HG03521 (cell line): ENCODE data around the gene MAPK1.
"Not testable (repeated sequence)": the region's sequence is repeated elsewhere in the genome, so short reads cannot be mapped to it uniquely, and the experiment has no call there.

ENCODE experiments used
- ATAC-seq: cut with Tn5 transposase; IDR thresholded peaks from one replicate; pipeline ENCODE4 v1.9.1; 2021; ENCODE audit warnings: mild to moderate bottlenecking, moderate library complexity; ENCODE audit not compliant: unreplicated experiment

Gene MAPK1

DNA sequence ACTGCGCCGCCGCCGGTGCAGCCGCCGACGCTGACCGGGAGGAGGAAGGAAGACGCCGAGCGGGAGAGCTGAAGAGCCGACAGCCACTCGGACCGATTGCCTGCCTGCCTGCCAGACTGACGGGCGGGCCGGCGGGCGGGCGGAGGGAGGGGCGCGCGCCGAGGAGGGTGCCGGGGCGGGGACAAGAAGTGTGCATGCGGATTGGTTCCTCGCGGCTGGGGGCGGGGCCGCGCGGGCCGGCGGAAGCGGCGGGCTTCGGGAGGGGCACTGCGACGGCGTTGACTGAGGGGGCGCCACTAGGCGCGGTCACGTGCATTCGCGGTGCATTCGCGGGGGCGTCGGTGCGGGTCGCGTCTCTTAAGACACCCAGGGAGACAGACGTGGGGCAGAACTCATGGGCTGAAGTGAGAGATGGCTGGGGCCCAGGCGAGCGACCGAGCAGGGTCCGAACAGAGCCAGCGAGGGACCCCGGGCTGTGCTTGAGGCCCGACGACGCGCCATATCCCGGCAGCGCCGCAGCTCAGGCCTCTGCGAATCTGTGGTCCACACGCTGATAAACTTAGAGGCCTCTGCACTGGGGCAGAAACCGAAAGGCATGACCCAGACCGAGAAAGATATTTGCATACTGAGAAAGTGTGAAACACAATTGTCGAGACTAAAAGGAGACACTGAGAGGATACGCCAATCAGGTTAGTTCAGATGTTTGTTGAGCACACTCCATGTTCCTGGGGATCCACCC lies at the start of gene MAPK1:
Gene MAPK1, minus strand, starts transcription at position 118 of the 739 bp plus-strand sequence. CDS start 205 bp downstream, outside the sequence.
- peak; percentile 74 for ATAC-seq

DNA sequence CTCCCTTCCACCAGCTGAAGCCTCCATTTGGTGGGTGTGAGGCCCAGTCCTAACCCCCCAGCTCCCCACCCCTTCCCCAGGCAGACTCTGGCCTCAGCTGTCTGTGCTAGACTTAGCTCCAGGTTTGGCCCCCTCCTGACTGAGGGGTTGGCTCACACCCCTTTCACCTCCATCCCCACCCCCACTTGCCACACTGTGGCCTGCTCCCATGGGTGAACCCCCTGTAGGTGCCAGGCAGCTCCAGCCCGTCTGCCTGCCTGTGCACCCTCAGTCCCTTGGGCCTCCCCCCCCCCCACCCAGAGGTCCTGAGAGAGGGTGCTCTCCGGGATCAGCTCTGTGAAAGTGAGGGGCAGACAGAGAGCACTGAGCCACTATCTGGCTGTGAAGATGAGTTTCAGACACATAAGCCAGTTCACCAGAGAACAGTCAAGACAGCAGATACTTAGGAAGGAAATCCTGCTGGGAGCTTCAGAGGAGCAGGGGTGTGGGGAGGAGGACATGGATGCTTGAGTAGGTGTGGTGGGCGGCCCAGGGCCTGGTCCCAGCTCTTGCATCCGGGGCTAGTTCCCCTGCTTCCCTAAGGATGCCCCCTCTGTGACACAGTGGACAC lies 49.0 kb upstream of the MAPK1 start:
- no peak for ATAC-seq

DNA sequence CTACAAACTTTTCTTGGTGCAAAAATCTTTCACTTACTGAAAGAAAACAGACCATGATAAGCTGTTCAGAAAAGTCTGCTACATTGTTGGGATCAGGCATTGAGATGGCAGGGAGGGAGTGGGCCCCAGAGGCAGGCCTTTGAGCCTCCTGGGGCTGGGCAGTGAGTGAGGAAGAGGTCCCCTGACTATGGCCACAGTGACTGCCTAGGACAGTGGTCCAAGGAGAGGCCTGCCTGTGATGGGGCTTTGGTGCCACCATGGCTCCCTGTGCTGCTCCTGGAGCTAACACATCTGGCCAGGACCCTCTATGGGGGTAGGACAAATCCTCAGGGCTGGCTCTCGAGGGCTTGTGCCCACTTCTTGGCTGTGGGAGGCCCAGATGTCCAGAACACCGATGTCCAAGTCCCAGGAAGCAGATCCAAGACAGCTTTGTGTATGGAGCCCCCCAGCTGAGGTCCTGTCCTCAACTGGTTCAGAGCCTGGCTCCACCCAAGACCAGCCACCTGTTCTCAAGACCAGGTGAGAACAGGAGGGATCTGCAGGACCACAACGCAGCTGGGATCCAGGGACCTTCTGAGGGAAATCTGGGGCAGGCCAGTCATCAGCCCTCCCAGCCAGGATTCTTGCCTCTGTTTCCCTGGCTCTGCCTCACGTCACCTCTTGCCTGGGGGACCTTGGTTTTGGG lies 48.3 kb upstream of the MAPK1 start:
- no peak for ATAC-seq

DNA sequence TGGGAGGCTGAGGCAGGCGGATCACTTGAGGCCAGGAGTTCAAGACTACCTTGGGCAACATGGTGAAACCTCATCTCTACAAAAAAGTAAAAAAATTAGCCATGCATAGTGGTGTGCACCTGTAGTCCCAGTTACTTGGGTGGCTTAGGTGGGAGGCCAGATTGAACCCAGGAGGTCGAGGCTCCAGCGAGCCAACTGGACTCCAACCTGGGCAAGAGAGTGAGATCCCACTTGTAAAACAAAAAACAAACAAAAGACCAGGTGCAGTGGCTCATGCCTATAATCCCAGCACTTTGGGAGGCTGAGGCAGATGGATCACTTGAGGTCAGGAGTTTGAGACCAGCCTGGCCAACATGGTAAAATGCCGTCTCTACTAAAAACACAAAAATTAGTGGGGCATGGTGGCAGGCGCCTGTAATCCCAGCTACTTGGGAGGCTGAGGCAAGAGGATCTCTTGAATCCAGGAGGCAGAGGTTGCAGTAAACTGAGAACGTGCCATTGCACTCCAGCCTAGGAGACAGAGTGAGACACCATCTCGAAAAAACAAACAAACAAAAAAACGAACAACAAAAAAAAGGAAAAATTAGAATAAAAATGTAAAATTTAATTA lies 46.7 kb upstream of the MAPK1 start:
- not testable (repeated sequence) for ATAC-seq

DNA sequence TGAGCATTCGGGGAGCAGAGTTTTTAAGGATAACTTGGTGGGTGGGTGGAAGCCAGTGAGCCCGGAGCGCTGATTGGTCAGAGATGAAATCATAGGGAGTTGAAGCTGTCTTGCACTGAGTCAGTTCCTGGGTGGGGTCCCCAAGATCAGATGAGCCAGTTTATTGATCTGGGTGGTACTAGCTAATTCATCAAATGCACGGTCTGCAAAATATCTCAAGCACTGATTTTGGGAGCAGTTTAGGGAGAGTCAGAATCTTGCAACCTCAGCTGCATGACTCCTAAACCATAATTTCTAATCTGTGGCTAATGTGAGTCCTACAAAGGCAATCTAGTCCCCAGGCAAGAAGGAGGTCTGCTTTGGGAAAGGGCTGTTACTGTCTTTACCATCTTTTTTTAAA lies 42.9 kb upstream of the MAPK1 start:
- ATAC-seq, result not testable (repeated sequence)

DNA sequence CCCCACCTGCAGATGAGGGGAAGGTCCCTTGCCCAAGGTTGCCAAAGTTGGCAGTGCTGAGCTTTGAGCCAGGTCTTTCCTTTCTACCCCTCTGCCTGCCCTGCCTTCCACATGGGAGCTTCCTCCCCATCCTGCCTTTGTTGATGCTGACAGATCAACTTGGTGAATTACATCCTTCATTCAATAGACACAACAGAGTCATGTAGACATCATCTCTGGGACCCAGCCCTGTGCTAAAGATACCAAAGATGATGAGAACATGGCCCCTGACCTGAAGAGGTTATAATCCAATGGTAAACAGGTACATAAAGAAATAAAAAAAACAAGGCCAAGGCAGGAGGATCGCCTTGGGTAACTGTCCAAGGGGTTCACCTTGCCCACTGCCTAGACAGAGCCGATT lies 42.4 kb upstream of the MAPK1 start:
- ATAC-seq, result no peak

DNA sequence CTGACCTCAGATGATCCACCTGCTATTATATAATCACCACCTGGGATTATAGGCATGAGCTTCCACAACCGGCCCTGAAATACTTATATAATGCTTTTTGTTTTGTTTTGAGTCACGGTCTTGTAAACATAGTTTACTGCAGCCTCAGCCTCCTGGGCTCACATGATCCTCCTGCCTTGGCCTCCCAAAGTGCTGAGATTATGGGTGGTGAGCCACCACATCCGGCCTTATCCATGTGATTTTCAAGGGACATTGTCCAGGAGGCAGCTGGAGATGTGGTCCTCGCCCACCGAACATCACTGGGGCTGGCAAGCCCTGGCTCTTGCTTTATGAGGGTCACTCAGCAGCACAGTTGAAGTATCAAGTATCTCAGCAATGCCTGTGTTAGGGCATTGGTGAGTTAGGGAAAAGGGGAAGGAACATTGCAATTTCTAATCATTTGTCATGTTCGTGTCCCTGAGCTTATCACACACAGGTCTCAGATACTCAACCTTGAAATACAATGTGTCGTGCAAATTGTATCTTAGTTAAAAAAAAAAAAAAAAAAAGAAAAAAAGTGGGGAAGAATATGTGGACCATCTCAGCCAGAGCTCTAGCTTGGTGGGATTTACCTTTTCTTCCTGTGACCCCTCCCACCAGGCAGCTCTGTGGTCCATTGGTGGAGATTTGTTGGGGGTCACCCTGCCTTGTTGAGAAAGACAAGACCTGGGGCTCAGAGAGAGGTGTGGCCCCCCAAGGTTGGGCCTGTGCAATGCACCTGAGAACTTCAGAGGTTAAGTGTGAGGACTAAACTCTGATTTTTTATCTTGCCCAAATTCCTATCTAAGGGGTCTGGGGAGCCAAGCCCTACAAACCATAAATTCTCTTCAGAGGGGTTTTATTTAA lies 40.4 kb upstream of the MAPK1 start:
- ATAC-seq, result no peak

DNA sequence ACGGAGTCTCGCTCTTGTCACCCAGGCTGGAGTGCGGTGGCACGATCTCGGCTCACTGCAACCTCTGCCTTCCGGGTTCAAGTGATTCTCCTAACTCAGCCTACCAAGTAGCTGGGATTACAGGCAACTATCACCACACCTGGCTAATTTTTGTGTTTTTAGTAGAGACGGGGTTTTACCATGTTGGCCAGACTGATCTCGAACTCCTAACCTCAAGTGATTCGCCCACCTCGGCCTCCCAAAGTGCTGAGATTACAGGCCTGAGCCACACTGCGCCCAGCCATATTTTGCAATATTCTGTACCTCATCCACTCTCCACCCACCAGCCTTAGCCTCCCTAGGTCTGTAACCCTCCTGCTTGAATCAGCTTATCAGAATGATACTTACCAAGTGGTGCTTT lies 37.8 kb upstream of the MAPK1 start:
- not testable (repeated sequence) for ATAC-seq

DNA sequence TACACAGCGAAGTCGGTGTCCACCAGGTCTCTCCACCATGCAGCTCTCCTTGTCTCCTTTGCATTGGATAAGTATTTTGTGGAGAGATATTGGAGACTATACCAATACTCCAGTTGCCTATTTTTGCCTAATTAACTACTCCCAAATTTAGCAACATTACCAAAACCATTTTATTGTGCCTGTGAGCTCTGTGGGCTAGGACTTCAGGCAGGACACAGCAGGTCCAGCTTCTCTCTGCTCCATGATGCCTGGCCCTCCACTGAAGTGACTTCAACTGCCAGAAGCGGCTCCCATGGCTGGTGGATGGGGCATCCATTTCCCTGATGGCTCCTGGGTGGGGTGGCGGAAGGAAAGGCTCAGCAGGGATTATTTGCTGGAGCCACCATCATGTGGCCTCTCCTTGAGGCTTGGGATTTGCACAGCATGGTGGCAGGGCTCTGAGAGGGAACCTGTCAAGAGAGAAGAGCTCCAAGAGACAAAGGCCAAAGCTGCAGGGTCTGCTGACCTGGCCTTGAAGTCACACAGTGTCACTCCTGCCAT lies 36.9 kb upstream of the MAPK1 start:
- no peak for ATAC-seq

DNA sequence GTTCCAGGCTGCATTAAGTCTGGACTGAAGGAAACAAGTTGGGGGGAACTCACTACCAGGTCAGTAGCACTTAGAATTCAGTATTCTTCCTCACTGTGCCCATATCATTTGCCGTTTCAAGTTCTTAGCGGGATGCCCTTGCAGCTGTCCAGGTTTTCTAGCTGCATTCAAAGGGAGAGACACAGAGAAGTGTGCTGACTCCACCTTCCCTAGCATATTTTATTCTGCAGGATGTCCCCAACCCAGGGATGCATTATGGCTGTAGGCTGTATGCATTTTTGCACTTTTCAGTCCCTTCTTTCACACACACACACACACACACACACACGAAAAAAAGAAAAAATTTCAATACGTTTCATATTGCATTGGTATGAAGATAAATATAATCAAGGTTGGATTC lies 35.8 kb upstream of the MAPK1 start:
- ATAC-seq, result no peak

DNA sequence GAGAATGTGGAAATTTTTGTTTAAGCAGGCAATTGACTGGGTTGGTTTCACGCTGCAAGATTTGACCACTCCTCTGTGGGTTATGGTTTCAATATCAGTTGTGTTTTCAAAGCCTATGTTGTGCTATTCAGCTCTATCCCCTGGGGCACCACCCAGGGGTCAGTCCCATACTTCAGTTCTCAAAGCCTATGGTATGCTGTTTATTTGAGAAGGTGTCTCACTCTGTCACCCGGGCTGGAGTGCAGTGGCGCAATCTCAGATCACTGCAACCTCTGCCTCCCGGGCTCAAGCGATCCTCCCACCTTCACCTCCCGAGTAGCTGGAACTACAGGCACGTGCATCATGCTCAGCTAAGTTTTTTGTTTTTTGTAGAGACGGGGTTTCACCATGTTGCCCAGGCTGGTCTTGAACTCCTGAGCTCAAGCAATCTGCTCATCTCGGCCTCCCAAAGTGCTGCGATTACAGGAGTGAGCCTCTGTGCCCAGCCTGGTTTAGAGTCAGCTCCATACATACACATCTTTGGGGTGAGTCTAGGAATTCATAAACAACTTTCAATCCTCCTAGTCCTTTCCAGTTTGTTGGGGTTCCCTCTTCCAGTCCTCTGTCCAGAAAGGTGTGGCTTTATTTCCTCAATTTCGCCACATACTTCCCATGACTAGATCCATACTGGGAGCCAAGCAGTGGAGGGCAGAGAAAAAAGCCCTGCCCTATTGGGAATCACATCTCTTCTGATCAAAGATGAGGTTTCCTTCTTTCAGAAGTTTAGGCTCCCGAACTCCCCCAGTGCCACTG lies 35.0 kb upstream of the MAPK1 start:
- no peak for ATAC-seq

DNA sequence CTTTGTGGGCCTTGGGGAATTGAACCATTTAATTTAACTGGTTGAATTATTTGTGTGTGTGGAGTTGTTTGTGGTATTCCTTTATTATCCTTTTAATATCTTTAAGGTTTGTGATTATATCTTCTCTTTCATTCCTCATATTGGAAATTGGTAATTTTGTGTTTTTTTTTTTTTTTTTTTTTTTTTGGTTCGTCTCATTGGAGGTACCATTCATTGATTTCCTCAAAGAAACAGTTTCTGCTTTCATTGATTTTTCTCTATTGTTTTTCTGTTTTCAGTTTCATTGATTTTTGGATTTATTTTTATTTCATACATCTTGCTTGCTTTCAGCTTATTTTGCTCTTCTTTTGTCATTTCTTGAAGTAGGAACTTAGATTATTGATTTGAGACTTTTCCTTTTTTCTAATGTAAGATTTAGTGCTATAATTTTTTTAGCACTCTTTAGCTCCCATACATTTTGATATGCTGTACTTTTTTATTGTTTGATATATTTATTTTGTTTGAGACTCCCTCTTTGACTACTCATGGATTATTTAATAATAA lies 31.0 kb upstream of the MAPK1 start:
- no peak for ATAC-seq

DNA sequence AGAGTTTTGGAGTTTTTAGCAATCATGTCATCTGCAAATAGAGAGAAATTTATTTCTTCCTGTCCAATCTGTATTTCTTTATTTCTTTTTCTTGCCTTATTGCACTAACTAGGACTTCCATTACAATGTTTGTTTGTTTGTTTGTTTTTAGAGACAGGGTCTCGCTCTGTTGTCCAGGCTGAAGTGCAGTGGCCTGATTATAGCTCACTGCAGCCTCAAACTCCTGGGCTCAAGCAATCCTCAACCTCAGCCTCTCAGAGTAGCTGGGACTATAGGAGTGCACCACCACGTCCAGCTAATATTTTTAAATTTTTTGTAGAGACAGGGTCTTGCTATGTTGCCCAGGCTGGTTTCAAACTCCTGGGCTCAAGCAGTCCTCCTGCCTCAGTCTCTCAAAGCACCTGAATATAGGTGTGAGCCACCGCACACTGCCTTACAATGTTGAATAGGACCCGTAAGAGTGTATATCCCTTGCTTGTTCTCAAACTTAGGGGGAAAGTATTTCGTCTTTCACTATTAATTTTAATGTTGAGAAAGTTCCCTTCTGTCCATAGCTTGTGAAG lies 29.6 kb upstream of the MAPK1 start:
- ATAC-seq, result no peak

DNA sequence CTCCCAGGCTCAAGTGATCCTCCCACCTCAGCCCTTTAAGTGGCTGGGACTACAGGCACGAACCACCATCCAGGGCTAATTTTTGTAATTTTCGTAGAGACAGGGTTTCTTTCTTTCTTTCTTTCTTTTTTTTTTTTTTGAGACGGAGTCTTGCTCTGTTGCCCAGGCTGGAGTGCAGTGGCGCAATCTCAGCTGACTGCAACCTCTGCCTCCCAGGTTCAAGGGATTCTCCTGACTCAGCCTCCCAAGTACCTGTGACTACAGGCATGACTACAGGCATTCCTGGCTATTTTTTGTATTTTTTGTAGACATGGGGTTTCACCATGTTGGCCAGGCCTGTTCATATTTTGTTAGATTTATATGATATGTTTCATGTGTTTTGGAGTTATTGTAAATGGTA lies 28.8 kb upstream of the MAPK1 start:
- not testable (repeated sequence) for ATAC-seq

DNA sequence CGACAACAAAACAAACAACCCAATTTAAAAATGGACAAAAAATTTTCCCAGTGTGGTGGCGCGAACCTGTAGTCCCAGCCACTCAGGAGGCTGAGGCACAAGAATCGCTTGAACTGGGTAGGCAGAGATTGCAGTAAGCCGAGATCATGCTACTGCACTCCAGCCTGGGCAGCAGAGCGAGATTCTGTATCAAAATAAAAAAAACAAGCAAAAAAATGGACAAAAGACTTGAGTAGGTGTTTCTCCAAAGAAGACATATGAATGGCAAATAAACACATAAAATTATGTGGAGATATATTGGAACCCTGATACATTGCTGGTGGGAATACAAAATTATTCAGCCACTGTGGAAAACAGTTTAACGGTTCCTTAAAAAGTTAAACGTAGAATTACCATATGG lies 27.4 kb upstream of the MAPK1 start:
- no peak for ATAC-seq

DNA sequence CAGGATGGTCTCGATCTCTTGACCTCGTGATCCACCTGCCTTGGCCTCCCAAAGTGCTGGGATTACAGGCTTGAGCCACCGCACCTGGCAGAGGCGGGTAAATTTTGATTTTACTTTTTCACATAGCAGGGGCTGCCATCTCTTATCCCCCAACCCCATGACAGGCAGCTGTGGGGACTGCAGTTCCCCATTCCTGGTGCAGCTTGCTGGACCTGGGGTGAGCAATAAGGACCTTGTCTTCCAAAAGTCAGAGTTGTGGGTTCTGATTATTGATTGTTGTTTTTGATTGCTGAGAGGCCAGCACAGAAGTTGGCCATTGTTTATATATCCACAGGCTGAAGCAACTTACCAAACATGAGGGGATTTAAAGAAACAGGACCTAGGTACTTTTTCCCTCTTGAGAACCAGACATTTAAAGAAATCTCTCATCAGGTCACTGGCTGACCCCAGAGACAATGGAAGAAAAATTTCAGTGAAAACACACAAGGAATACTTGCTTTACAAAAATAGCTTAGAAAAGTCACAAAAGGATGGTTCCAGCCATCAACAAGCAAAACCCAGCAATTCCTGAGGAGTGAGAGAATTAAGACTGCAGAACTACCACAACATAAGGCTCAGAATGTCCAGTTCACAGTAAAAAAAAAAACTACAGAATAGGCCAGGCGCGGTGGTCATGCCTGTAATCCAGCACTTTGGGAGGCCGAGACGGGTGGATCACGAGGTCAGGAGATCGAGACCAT lies 22.0 kb upstream of the MAPK1 start:
- no peak for ATAC-seq

DNA sequence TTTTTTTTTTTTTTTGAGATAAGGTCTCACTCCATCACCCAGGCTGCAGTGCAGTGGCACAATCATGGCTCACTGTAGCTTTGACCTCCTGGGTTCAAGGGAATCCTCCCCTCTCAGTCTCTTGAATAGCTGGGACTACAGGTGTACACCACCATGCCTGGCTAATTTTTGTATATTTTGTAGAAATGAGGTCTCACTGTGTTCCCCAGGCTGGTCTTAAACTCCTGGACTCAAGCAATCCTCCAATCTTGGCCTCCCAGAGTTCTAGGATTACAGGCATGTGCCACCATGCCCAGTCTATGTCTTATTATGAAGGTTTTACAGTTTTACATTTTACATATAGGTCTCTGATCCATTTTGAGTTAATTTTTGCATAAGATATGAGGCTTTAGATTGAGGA lies 20.4 kb upstream of the MAPK1 start:
- ATAC-seq, result no peak

DNA sequence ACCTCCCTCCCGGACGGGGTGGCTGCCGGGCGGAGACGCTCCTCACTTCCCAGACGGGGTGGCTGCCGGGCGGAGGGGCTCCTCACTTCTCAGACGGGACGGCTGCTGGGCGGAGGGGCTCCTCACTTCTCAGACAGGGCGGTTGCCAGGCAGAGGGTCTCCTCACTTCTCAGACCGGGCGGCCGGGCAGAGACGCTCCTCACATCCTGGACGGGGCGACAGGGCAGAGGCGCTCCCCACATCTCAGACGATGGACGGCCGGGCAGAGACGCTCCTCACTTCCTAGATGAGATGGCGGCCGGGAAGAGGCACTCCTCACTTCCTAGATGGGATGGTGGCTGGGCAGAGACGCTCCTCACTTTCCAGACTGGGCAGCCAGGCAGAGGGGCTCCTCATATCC lies 16.5 kb upstream of the MAPK1 start:
- not testable (repeated sequence) for ATAC-seq
